Measurements from ENCODE around the gene C2orf80.
"Not testable (repeated sequence)": the region's sequence is repeated elsewhere in the genome, so short reads cannot be mapped to it uniquely, and the experiment has no call there.

The C2orf80 gene

DNA sequence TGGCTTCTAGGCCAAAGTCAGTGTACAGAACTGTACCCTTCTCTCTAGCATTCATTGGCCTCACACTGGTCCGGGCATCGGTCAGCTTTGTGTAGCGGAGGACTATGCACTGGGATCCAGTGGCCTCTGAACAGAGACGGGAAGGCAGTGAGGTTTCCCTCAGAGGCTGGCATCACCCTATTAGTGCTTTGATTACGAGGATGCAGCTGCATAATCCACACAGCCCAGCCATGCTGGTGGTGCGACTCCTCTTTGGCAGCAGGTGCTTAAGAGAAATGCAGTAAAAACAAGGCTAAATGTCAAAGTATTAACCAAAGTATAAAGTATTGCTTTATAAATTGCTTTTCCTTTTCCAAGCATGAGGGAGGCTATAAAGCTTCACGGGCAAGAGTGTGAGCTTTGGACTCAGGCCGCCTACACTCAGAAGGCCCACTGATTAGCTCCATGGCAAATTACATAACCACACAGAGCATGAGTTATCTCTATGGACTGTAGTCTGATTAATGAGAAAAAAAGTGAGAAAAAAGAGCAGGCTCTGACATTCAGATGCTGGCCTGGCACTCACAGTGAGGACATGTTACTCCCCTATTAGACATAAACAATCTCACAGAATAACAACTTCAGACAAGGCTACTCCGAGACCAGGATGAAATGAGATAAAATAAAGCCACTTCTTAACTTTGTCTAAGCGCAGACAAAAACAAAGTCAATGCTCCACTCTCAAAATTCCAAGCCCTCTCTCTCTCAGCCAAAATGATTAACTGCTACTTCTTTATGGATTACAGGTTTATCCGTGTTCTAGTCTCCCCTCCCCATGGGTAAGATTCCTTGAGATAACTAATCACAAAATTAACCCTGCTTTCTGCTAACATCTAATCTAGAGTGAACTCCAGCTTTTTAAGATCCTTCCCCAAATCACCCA is 53.8 kb downstream of the C2orf80 start:
- DNase-seq (ENCODE audit: low read depth in 2 of 2): no peak

DNA sequence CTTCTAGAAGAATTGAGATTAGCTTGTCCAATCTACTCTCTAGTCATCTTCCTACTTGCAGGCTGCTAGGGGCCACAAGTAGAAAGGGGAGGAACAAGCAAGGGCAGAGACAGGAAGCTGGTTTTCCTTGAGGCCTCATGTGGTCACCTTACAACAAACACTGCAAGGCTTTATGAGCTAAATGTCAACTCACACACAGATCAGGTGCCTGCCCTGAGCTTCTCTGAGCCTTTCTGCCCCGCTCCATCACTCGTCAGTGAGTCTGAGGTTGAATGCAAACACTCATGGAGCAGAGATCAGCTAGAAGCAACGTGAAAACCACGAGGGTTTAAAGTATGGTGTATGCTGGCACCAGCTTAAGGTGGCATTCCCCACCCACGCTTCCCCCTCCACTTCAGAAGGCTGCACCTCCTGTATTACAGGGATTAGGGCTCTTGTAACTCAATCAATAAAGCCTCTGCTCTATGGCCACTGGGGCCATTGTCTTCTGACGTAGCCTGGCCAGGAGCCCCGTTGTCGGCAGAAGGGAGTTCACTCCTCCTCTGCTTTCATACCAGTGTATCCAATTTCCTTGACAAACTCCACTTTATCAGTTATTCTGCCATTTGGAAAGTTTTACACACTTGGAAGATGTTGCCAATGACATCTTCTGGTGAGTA is 54.8 kb downstream of the C2orf80 start:
- no peak for DNase-seq (ENCODE audit: low read depth in 2 of 2)

GRCh38 chr2:208130712-208131110 is 59.1 kb downstream of the C2orf80 start:
- DNase-seq (ENCODE audit: low read depth in 2 of 2): no peak

DNA sequence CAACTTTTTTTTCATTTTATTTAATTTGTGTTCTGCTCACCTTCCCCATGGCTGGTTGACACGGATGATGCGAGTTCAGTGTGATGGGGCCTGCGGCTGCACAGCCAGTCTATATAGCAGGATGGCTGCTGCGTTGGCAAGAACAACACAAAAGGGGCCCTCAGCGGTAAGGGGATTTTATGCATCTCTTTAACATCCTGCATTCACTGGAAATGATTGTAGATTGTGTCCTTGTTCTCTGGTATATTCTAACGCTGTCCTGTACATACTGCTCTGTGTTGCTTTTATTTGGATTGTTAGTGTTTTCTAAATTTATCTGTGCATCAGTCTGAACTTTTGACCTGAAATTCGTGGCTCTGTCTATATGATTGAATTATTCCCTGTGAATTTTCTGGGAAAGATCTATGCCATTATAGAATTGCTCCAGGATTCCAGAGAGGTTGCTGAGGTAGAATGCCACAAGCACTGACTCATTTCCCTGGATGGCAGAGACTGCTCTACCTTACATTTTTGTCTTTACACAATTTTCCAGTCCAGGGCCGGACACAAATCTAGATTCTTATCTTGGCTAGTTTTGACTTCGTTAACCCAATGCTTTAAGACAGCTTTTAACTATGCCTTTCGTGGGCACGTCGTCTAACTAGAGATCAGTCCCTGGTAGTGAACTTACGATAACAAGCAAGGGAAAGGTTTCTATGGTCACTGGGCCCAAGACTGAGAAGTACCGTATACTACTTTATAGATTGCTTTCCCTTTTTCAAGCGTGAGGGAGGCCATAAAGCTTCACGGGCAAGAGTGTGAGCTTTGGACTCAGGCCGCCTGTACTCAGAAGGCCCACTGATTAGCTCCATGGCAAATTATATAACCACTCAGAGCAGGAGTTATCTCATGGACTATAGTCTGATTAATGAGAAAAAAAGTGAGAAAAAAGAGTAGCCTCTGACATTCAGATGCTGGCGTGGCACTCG is 59.8 kb downstream of the C2orf80 start, which contains the start of gene CRYGC:
TSS of gene CRYGC (minus strand) at position 85 of the 968 bp plus-strand sequence. CDS start at position 49, 36 bp downstream.
- no peak for DNase-seq (ENCODE audit: low read depth in 2 of 2)

DNA sequence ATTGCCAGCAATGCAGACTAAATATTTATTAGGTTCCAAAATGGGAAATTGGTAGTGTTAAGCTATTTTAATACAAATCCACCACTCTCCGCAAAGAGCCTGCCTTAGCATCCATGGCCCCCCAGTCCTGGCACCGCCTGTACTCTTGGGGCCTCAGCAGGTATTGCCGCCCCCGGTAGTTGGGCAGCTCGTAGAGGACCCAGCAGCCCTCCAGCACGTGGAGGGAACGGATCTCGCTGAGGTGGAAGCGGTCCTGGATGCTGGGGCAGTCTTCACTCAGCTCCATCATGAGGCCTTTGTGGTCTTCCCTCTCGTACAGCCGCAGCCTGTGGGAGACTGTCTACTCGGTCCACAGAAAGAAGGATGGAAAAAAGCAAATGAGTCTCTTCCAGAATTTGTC is 61.7 kb downstream of the C2orf80 start:
- no peak for DNase-seq (ENCODE audit: low read depth in 2 of 2)

DNA sequence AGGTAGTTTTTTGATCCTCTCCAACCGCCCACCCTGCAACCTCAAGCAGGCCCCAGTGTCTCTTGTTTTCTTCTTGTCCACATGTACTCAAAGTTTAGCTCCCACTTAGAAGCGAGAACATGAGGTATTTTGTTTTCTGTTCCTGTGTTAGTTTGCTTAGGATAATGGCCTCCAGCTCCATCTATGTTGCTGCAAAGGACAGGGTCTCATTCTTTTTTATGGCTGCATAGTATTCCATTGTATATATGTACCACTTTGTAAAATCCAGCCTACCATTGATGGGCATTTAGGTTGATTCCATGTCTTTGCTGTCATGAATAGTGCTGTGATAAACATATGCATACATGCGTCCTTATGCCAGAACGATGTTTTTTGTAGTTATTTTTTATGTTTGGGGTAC is 62.7 kb downstream of the C2orf80 start:
- DNase-seq (ENCODE audit: low read depth in 2 of 2): no peak

GRCh38 chr2:208125251-208125650 is 64.6 kb downstream of the C2orf80 start:
- no peak for DNase-seq (ENCODE audit: low read depth in 2 of 2)

DNA sequence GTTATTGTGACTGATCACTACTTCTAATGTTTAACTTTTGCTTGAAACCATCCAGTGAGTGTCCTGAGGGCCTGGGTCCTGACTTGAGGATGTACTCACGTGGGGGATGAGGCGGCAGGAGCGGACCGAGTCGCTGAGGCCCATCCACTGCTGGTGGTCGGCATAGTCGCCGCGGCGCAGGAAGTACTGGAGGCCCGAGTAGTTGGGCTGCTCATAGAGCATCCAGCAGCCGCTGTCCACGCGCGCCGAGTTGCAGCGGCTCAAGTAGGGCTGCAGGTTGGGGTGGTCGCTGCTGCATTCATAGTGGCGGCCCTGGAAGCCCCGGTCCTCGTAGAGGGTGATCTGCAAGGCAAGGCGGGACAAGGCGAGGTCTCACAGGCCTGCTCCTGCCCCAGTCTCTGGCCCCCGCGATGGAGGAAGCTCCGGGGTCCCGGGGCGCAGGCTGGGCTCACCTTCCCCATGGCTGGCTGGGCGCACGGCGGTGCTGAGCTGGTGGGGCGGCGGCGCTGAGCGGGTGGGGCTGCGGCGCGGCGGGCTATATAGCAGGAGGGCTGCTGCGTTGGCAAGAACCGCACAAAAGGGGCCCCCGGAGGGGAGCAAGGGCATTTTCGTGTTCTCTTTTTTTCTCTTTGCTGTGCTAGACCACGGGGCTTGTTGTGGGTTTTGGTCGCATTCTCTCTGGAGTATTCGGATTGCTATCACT is 65.7 kb downstream of the C2orf80 start, which contains the start of gene CRYGD:
TSS of gene CRYGD (minus strand) at position 512 of the 703 bp plus-strand sequence. CDS start at position 461, 51 bp downstream.
- DNase-seq (ENCODE audit: low read depth in 2 of 2): not testable (repeated sequence)

DNA sequence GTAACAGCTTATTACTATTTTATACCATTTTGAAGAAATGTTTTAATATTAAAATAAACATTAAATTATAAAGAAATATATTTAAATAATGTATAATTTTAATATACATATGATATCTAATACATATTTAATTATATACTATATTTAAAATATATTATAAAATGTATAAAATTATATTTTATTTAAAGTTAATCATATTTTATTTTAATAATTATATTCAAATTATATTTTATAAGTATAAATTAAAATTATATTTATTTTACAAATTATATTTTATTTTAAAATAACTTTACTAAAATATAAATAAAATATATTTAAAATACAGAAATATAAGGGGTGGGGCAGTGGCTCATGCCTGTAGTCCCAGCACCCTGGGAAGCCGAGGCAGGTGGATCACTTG is 67.6 kb downstream of the C2orf80 start:
- DNase-seq (ENCODE audit: low read depth in 2 of 2): no peak

- no peak for DNase-seq (ENCODE audit: low read depth in 2 of 2)
These were observed 70.9 kb downstream of the C2orf80 start for GRCh38 chr2:208118918-208119317.

DNA sequence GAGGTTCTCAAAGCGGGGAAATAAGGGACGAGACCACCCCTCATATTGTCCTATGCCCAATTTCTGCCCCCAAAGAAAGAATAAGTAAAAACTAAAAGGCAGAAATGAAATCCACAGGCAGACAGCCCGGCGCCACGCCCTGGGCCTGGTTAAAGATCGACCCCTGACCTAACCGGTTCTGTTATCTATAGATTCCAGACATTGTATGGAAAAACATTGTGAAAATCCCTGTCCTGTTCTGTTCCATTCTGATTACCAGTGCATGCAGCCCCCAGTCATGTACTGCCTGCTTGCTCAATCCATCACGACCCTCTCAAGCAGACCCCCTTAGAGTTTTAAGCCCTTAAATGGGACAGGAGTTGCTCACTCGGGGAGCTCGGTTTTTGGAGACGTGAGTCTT is 72.4 kb downstream of the C2orf80 start:
- not testable (repeated sequence) for DNase-seq (ENCODE audit: low read depth in 2 of 2)

All from stimulated activated CD4-positive, alpha-beta T cell treated with anti-CD3 and anti-CD28 coated beads, Interleukin-15, amount 100 ng/mL, for 48 hours (primary cell).